8988T (cell line): ENCODE data around the gene FMNL1.

Source experiments
- DNase-seq: peaks from one replicate; pipeline ENCODE4 v3.0.0; 2011

Gene FMNL1

DNA sequence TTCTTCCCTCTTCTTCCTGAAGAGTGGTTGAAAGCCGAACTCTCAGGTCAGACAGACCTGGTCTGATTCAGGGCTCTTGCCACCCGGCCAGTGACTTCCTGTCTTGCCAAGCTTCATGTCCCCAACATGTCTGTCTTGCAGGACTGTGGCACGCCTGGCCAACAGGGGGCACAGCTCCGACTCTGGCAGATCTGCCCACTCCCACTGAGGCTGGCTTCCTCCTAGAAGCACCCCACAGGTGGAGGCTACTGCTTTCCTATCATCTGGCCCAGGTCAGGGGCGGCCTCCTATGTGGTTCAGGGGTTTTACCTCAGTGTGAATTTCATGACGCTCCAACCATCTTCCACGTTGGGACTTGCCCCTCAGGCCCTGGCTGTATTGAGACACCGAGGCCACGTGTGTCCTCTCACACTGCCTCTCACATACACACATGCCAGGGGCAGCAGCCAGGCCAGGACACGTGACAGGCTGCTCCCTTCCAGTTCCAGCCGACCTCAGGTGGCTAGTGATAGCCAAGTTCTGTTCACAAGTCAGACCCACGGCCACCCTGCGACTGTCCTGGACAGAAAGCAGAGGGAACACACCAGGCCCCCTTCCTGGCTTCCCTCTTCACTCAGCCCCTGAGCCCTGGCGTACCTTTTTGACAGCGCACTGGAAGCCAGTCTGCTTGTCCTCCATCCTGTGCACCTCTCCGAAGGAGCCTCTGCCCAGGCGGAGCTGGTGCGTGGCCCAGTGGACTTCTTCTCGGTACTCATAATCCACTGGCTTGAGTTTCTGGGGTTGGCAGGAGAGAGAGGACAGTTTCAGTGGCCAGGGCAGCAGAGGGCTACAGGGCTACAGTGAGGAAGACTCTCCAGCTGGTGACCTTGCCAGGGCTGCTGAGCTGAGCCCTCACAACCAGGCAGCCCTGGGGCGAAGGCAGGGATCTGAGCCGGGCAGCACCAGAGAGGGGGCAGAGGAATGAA, 62.8 kb downstream of the FMNL1 start:
- DNase-seq: no peak

DNA sequence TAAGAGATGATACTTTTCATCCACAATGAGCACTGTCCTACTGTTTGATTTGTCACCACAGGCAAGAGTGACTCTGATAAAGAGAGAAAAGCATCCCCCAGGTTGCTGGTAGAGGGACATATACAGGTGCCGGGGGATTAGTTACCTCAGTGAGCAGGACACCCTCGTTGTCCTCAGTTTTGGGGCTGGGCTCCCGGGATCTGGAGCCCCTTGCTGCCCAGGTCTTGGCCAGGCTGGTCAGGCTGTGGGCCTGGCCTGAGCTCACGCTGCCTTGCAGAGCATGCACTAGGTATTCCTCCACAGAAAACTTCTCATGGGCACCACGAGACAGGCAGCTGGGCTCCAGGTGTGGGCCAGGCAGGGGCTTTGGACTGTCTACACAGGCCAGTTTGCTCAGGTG, 64.6 kb downstream of the FMNL1 start:
- DNase-seq: no peak

DNA sequence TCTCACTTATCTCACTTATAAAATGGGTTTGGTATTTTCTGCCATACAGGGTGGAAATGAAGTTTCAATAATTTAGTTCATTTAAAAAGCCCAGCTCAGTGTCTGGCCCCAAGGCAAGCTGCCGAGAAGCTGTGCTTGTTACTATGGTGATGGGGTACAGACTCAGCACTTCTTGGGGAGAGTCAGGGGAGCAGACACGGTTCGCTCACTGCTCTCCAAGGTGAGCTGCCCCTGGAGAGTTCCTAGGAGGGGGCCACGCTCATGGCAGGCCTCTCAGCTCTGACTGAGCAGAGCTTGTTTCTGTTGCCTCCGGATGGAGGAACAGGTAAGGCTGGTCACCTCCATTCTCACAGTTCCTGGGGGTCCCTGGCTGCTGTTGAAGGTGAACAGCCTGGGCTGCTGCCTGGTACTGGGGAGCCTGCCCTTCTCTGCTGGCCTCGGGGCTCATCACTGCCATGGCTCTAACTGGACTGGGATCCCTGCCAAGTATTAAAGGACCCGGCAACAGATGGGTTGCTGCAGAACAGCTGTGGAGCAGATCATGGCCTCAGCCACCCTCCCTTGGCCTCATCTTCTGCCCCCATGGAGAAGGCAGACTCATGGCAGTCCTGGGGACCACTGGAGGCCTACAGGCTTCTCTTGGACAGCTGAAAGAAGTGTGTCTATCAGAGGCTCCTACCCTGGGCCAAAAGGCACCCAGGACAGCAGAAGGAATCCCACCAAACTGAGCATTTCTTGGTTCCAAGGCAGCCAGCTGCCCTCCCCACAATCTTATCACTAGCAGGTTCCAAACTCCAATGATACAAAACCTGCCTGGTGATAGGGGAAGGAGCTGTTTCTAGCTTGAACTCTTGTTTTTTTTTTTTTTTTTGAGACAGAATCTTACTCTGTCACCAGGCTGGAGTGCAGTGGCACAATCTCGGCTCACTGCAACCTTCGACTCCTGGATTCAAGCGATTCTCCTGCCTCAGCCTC, 66.1 kb downstream of the FMNL1 start:
- DNase-seq: no peak

DNA sequence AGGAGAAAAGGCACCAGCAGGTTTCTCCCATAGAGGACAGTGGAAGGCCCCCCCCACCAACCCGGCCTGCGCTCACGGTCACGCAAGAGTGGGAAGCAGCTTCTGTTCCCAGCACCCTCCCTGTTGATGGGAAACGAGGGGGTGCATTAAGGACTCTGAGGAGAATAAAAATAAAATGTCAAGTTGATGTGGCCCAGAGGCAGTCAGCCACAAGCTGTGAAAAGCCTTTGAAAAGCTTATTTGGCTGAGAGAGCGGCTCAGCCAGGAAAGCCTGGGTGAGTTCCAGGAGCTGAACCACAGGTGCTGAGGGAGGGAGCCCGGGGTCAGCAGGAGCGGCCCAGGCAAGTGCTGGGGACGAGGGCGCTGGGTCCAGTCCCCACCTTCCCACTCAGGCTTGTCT, 67.1 kb downstream of the FMNL1 start:
- no peak for DNase-seq

DNA sequence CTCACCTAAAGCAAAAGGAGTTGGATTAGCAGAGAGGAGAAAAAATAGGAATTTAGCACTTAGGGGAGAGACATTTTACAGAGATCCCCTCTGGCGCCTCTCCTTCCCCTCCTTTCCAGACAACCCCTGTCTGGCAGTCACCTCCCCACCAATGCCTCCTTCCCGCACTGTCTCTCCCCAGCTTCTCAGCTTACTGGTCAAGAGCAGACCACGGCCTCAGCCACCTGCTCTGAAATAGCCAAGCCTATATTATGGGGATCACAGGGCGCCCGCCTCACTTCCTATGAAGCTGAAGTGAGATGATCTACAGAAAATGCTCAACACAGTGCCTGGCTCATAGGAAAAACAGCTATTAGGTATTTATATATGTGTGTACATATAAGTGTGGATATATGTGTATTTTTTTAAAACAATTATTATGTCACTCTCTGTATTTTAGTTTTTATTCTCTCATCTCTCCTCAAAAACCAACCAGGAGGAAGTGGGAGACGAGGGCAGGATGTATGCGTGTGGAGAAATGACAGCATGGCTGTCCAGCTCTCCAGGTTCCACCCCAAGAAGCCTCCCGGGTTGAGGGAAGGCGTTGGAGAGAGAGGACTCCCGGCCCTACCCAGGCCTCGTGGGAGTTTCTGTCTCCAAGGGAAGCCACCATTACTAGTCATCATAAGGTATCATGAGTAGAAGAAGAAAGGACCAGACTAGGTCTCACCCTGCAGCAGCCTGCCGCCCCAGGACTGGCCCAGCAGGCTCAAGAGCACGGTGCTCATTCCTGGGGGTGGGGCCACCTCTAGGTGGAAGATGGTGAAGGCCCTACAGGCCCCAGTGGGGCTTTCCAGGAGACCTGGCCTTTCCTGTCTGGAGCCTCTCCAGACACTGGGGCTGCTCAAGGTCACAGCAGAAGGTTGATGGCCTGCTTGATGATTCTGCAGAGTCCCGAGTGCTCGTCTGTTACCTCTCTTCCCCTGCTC, 67.9 kb downstream of the FMNL1 start:
- DNase-seq: no peak

DNA sequence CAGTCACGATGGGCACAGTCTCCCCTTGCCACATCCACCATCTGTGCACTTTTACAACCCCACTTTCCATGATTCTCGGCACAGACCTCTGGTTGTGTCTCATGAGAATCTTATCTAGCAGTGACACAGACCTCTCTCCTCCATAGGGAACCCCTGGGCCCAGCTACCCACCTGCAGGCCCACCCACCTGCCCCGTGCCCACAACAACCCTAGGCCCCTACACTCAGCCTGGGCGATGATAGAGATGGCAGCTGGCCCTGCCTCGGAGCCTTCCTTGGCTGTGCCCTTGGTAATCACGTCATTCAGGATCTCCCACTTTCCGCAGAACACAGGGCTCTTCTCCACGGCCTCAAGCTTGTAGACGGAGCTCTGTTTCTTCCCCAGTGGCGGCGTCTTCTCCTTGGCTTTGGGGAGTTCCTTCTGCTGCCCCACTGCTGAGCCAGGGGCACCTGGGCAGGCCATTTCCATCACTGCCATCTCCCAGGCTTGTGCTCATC, 68.6 kb downstream of the FMNL1 start:
- DNase-seq: no peak

DNA sequence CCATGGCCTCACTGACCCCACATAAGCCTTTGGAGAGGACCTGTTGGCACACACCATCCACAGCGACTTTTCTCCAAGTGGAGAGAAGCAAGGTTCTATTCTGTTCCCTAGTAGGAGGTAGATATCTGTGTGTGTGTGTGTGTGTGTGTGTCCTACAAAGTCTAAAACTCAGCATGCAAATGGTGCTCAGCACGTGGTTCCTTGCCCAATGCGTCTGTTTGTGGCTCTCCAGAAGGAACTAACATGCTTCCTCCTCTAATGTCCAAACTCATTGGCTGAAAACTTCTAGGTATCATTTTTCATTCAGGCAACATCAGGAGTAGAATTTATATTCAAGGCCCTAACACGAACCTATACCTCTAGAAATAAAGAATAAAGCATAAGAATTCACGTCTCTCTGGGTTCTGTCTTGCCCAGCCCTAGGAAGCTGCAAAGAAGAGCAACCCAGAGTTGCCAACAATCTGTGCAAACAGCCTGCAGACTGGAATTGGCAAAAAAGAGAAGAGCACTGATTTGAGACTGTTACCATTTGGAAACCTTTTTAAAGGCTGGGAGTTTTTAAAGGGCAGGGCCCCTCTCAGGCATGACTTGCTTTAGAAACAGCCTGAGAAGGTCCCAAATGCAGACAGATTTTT, 69.6 kb downstream of the FMNL1 start:
- no peak for DNase-seq

DNA sequence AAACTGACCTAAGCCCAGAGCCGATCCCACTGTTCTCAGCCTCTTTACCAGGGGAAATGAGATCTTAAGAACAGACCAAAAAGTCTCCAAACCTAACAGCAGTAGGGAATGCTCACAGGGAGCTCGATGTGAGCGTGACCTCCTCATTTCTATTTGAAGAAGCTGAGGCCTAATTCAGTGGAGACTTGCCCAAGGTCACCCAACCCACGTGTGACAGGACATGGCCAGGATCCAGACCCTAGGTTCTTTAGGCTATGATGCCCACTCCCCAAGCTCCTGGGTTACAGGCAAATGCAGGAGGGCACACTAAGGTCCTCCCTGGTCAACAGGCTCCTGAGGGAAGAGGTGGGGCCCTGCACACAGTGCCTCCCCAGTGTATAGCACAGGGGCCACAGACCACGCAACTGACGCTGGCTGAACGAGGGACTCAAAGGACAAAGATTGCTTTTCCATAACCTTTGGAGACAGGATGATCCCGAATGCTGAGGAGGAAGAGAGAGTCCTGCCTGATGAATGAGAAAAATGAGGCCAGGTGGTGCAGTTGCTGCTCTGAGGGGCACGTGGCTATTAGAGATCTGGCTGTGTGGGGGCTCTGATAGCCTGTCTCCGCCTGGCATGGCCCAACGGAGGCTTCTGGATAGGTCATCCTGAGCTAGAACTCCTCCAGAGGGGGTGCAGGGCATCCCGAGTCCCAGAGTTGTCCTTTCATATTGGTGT, 71.2 kb downstream of the FMNL1 start:
- no peak for DNase-seq

DNA sequence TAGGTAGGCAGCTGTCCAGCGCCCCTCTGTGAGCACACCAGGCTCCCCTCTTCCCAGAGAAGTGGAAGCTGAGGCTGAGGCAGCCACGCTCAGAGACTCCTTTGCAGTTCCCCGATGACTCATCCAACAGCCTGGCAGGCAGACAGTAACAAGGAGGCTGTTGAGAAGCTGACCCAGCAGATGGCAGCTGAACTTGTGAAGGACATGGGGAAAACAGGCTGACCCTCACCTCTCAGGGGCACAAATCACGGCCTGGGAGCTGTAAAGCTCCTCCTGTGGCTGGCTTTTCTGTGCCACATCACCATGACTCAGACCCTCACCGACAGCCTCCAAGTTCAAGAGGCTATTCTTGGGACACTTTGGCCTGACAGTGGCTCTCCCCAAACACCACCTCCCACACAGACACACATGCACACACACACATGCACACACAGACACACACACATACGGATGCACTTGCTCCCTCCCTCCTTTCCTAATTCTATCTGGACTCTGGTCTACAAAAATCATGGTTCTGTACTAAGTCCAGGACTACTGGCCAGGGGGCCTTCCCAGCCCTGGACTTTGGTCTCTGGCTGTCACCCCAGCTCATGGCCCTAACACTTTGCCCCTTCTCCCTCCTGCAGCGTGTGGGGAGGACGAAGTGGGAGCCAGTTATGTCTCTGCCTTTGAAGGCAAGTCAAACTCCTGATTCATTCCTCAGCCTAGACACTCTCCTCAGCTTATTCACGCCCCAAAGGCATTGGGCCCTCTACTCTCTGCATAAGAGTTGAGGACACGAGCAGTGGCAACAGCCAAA, 71.9 kb downstream of the FMNL1 start:
- DNase-seq: peak; percentile 51

DNA sequence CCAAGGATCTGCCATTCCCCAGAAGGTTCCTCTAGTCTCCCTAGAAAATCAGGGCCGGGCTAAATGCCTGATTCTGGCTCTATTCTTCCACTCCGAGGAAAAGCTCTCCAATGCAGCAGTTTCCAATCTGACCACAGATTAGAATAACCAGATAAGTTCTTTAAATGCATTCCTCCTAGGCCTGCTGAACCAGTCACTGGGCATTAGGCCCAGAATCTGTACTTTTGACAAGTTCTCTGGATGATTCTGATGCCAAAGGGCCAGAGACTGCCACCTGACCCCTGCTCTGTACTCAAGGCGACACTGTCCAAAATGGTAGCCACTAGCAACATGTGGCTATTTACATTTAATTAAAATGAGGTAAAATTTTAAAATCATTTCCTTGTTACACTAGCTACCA, 72.8 kb downstream of the FMNL1 start:
- DNase-seq: no peak

DNA sequence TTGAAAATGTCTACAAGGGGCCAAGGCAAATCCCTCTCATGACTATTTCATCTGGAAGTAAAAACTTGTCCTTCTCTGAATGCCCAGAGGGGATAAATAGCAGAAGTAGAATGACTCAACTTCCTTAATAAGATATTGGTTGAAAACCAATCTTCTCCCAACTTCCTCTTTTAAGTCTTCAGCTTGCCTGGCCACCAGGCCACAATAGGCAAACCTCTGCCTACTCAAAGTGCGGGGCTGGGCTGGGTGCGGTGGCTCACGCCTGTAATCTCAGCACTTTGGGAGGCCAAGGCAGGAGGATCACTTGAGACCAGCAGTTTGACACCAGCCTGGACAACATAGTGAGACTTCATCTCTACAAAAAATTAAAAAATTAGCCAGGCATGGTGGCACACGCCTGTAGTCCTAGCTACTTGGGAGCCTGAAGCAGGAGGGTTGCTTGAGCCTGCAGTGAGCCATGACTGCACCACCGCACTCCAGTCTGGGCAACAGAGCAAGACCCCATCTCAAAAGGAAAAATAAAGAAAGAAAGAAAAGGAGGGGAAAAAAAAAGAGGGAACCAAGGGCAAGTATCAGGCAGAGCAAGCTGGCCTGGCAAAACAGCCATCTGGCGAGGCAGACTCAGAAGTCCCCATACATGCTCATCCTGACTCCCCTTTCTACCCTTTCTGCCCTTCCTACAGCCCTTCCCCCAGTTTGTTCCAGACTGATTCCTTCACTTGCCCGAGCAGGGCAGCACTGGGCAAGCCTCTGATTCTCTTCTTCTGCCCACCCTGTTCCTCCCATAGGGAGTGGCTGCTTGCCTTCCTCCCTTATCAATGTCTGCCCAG, 74.5 kb downstream of the FMNL1 start:
- DNase-seq: no peak

DNA sequence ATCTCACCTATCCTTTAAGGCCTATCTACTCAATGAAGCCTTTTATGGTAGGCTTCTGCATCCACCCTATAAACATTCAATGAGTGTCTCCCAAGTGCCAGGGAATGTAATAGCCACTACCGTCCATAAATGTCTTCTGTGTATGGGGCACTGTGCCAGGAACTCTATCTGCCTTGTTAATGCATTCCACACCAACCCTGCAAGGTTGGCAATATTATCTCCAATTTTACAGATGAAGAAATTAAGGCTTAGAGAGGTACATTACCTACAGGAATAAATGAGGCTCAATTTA, 75.1 kb downstream of the FMNL1 start:
- no peak for DNase-seq
